Loucy (cell line): ENCODE measurements around the gene CPAMD8.

Experiments
- EZH2phosphoT487 ChIP-seq: fragments of 200-600 bp; IDR thresholded peaks from 2 replicates; pipeline ENCODE4 v1.6.1; 2018; ENCODE audit warnings: antibody characterized with exemption, mild to moderate bottlenecking, moderate library complexity, borderline replicate concordance
- TF ChIP-seq, protein P1 (sequence below): fragments of 200-600 bp; sonication (generic); conservative IDR thresholded peaks from 2 replicates; pipeline ENCODE4 v1.5.1; 2014; ENCODE audit warnings: mild to moderate bottlenecking, antibody characterized with exemption, low read length

DNA sequence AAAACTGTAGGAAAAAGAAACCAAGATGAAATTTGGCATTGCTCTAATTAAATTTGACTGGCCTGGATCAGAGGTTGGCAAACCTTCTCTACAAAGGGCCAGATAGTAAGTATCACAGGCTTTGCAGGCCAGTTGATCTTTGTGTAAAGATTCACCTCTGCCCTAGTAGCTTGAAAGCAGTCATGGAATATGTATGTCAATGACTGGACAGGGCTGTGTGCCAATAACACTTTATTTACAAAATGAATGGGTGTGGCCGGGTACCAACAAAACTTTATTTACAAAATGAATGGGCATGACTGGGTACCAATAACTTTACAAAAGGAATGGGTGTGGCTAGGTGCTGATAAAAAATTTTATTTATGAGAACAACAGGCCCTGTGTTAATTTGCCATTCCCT is 177.4 kb downstream of the CPAMD8 start:
- TF ChIP-seq, protein P1, sequence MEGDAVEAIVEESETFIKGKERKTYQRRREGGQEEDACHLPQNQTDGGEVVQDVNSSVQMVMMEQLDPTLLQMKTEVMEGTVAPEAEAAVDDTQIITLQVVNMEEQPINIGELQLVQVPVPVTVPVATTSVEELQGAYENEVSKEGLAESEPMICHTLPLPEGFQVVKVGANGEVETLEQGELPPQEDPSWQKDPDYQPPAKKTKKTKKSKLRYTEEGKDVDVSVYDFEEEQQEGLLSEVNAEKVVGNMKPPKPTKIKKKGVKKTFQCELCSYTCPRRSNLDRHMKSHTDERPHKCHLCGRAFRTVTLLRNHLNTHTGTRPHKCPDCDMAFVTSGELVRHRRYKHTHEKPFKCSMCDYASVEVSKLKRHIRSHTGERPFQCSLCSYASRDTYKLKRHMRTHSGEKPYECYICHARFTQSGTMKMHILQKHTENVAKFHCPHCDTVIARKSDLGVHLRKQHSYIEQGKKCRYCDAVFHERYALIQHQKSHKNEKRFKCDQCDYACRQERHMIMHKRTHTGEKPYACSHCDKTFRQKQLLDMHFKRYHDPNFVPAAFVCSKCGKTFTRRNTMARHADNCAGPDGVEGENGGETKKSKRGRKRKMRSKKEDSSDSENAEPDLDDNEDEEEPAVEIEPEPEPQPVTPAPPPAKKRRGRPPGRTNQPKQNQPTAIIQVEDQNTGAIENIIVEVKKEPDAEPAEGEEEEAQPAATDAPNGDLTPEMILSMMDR, result no peak
- no peak for TF ChIP-seq EZH2phosphoT487
